ENCODE data around the gene SMARCB1. TPM values are rescaled to one million over a fixed set of nuclear protein-coding genes. Genes with fewer than 3 reads are reported as not detected.
A peak's percentile ranks its signal among the peaks of the same experiment; 100 is the strongest.

The SMARCB1 gene
- total and polyA plus RNA-seq, 2 experiments from 2014 or later = 114 to 132 TPM

- peak; percentile 4; the same call in 1 of the 3 replicates for ATAC-seq
Observed at GRCh38 chr22:23773483-23774113, 13.2 kb upstream of the SMARCB1 start.

GRCh38 chr22:23774114-23774921, 12.4 kb upstream of the SMARCB1 start:
- H4K20me1 ChIP-seq (replicated peaks; ENCODE audit: insufficient read depth) = no peaks in the 10 kb centered on the region
- peaks cover 32% of the 10 kb centered on the region for H3K27me3 ChIP-seq (ENCODE audit: insufficient read depth)
- DNase-seq (ENCODE audit: low spot score) = no peak
- Mint-ChIP-seq H3K4me3 (peak overlapping the region; percentile 4; the same call in 1 of the 3 replicates), H3K4me1 (peaks cover 17% of the 10 kb centered on the region), H3K27ac (no peak overlapping the region), H3K36me3 (ENCODE audit: low read depth) (no peaks in the 10 kb centered on the region), H3K27me3 (ENCODE audit: insufficient read depth, low read depth, poor library complexity) (peaks cover 27% of the 10 kb centered on the region), H3K9me3 (no peaks in the 10 kb centered on the region)
- no peak overlapping the region for H2AFZ ChIP-seq
- H3K27ac ChIP-seq (ENCODE audit: low read depth) = no peak overlapping the region
- H3K4me1 ChIP-seq (ENCODE audit: insufficient read depth) = peaks cover 6% of the 10 kb centered on the region; the same call in 1 of the 2 replicates
- H3F3A ChIP-seq (replicated peaks; ENCODE audit: low read depth) = peaks cover 8% of the 10 kb centered on the region; the same call in 1 of the 2 replicates
- H3K4me2 ChIP-seq = no peak overlapping the region
- no peaks in the 10 kb centered on the region for H3K79me2 ChIP-seq (replicated peaks; ENCODE audit: insufficient read depth)
- ATAC-seq = no peak
- H3K4me3 ChIP-seq = no peak overlapping the region
- no peaks in the 10 kb centered on the region for H3K36me3 ChIP-seq (ENCODE audit: insufficient read depth)
- no peaks in the 10 kb centered on the region for H3K9me2 ChIP-seq (ENCODE audit: insufficient read depth)
- no peak for TF ChIP-seq EZH2 (IDR thresholded peaks at IDR 0.05; ENCODE audit: low read depth, unreplicated experiment)
- no peak for TF ChIP-seq STAT1 (IDR thresholded peaks at IDR 0.05; ENCODE audit: unreplicated experiment)
- TF ChIP-seq, protein P1, sequence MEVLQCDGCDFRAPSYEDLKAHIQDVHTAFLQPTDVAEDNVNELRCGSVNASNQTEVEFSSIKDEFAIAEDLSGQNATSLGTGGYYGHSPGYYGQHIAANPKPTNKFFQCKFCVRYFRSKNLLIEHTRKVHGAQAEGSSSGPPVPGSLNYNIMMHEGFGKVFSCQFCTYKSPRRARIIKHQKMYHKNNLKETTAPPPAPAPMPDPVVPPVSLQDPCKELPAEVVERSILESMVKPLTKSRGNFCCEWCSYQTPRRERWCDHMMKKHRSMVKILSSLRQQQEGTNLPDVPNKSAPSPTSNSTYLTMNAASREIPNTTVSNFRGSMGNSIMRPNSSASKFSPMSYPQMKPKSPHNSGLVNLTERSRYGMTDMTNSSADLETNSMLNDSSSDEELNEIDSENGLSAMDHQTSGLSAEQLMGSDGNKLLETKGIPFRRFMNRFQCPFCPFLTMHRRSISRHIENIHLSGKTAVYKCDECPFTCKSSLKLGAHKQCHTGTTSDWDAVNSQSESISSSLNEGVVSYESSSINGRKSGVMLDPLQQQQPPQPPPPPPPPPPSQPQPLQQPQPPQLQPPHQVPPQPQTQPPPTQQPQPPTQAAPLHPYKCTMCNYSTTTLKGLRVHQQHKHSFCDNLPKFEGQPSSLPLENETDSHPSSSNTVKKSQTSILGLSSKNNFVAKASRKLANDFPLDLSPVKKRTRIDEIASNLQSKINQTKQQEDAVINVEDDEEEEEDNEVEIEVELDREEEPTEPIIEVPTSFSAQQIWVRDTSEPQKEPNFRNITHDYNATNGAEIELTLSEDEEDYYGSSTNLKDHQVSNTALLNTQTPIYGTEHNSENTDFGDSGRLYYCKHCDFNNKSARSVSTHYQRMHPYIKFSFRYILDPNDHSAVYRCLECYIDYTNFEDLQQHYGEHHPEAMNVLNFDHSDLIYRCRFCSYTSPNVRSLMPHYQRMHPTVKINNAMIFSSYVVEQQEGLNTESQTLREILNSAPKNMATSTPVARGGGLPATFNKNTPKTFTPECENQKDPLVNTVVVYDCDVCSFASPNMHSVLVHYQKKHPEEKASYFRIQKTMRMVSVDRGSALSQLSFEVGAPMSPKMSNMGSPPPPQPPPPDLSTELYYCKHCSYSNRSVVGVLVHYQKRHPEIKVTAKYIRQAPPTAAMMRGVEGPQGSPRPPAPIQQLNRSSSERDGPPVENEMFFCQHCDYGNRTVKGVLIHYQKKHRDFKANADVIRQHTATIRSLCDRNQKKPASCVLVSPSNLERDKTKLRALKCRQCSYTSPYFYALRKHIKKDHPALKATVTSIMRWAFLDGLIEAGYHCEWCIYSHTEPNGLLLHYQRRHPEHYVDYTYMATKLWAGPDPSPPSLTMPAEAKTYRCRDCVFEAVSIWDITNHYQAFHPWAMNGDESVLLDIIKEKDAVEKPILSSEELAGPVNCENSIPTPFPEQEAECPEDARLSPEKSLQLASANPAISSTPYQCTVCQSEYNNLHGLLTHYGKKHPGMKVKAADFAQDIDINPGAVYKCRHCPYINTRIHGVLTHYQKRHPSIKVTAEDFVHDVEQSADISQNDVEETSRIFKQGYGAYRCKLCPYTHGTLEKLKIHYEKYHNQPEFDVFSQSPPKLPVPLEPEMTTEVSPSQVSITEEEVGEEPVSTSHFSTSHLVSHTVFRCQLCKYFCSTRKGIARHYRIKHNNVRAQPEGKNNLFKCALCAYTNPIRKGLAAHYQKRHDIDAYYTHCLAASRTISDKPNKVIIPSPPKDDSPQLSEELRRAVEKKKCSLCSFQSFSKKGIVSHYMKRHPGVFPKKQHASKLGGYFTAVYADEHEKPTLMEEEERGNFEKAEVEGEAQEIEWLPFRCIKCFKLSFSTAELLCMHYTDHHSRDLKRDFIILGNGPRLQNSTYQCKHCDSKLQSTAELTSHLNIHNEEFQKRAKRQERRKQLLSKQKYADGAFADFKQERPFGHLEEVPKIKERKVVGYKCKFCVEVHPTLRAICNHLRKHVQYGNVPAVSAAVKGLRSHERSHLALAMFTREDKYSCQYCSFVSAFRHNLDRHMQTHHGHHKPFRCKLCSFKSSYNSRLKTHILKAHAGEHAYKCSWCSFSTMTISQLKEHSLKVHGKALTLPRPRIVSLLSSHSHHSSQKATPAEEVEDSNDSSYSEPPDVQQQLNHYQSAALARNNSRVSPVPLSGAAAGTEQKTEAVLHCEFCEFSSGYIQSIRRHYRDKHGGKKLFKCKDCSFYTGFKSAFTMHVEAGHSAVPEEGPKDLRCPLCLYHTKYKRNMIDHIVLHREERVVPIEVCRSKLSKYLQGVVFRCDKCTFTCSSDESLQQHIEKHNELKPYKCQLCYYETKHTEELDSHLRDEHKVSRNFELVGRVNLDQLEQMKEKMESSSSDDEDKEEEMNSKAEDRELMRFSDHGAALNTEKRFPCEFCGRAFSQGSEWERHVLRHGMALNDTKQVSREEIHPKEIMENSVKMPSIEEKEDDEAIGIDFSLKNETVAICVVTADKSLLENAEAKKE (CRISPR knock-in tag; IDR thresholded peaks at IDR 0.05) = no peak

More at GRCh38 chr22:23773483-23774113, 13.2 kb upstream of the SMARCB1 start:
- H3K27ac Mint-ChIP-seq = no peak overlapping the region
- H3K27me3 ChIP-seq (ENCODE audit: insufficient read depth) = peaks cover 39% of the 10 kb centered on the region
- no peak for DNase-seq (ENCODE audit: low spot score)
- H3K79me2 ChIP-seq (replicated peaks; ENCODE audit: insufficient read depth) = no peaks in the 10 kb centered on the region
- peaks cover 17% of the 10 kb centered on the region for H3K4me1 Mint-ChIP-seq
- no peaks in the 10 kb centered on the region for H3K9me2 ChIP-seq (ENCODE audit: insufficient read depth)
- no peaks in the 10 kb centered on the region for H3K9me3 Mint-ChIP-seq
- H3K27me3 Mint-ChIP-seq (ENCODE audit: insufficient read depth, low read depth, poor library complexity) = peaks cover 33% of the 10 kb centered on the region
- H3K36me3 ChIP-seq (ENCODE audit: insufficient read depth) = no peaks in the 10 kb centered on the region
- peak overlapping the region; percentile 98 for H3K4me2 ChIP-seq
- no peaks in the 10 kb centered on the region for H4K20me1 ChIP-seq (replicated peaks; ENCODE audit: insufficient read depth)
- peaks cover 6% of the 10 kb centered on the region; the same call in 1 of the 2 replicates for H3K4me1 ChIP-seq (ENCODE audit: insufficient read depth)
- no peak overlapping the region for H3K27ac ChIP-seq (ENCODE audit: low read depth)
- no peaks in the 10 kb centered on the region for H3K36me3 Mint-ChIP-seq (ENCODE audit: low read depth)
- TF ChIP-seq, protein P2, sequence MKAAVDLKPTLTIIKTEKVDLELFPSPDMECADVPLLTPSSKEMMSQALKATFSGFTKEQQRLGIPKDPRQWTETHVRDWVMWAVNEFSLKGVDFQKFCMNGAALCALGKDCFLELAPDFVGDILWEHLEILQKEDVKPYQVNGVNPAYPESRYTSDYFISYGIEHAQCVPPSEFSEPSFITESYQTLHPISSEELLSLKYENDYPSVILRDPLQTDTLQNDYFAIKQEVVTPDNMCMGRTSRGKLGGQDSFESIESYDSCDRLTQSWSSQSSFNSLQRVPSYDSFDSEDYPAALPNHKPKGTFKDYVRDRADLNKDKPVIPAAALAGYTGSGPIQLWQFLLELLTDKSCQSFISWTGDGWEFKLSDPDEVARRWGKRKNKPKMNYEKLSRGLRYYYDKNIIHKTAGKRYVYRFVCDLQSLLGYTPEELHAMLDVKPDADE (IDR thresholded peaks at IDR 0.05) = no peak
- no peak for TF ChIP-seq CTCF (conservative IDR thresholded peaks at IDR 0.05; ENCODE audit: low read depth in 2 of 2)
- H3K4me3 Mint-ChIP-seq = peak overlapping the region; percentile 76
- peak overlapping the region; percentile 84 for H3K4me3 ChIP-seq
- H3F3A ChIP-seq (replicated peaks; ENCODE audit: low read depth) = peaks cover 13% of the 10 kb centered on the region
- peak overlapping the region; percentile 93 for H2AFZ ChIP-seq

All from GM23338 (cell line).